Heart left ventricle (tissue), 16 donors: ENCODE data around the gene PIK3R1. TPM values are rescaled to one million over a fixed set of nuclear protein-coding genes. Genes with fewer than 3 reads are reported as not detected.

Source experiments
- ATAC-seq, 4 donors: fragments of 200-7000 bp; cut with Tn5 transposase; one replicate each; pipeline ENCODE4 v1.9.1; 2020 to 2022; ENCODE audit warnings: moderate library complexity in 4 of 4, mild to moderate bottlenecking in 3 of 4, moderate number of reproducible peaks in 1 of 4
- DNase-seq, 5 donors: peaks; one replicate each; pipeline ENCODE4 v3.0.0-alpha.2; 2020
- H3K27ac ChIP-seq, 12 donors: fragments of 200-600 bp; sonication (generic) in 4 of 12; one replicate each; pipeline versions ENCODE4 v1.5.0 to v1.8.0; 2016 to 2022; ENCODE audit warnings: mild to moderate bottlenecking in 2 of 12
- H3K27me3 ChIP-seq, 9 donors: fragments of 200-600 bp; sonication (generic) in 2 of 9; one replicate each; pipeline versions ENCODE4 v1.5.1 to v1.8.0; 2016 to 2022; ENCODE audit warnings: mild to moderate bottlenecking in 3 of 9
- H3K36me3 ChIP-seq, 9 donors: fragments of 200-600 bp; sonication (generic) in 2 of 9; one replicate each; pipeline versions ENCODE4 v1.5.0 to v1.8.0; 2018 to 2022; ENCODE audit warnings: mild to moderate bottlenecking in 2 of 9
- H3K4me1 ChIP-seq, 12 donors: fragments of 200-600 bp; sonication (generic) in 4 of 12; one replicate each; pipeline versions ENCODE4 v1.5.0 to v1.8.0; 2016 to 2022; ENCODE audit warnings: mild to moderate bottlenecking in 3 of 12
- H3K4me3 ChIP-seq, 12 donors: fragments of 200-600 bp; sonication (generic) in 4 of 12; one replicate each; pipeline versions ENCODE4 v1.5.0 to v1.8.0; 2017 to 2022; ENCODE audit warnings: mild to moderate bottlenecking in 9 of 12, moderate library complexity in 4 of 12
- H3K9me3 ChIP-seq, 12 donors: fragments of 200-600 bp; sonication (generic) in 4 of 12; one replicate each; pipeline versions ENCODE4 v1.5.0 to v1.8.0; 2016 to 2022; ENCODE audit warnings: mild to moderate bottlenecking in 1 of 12
- CTCF ChIP-seq, 12 donors: fragments of 200-600 bp; sonication (generic) in 4 of 12; IDR thresholded peaks; one replicate each; pipeline versions ENCODE4 v1.5.0 to v1.8.0; 2018 to 2022; ENCODE audit warnings: antibody characterized with exemption in 12 of 12, mild to moderate bottlenecking in 5 of 12
- POLR2A ChIP-seq, 2 donors: fragments of 450-650 bp; IDR thresholded peaks; one replicate each; pipeline ENCODE4 v1.6.1; 2017; ENCODE audit warnings: antibody characterized with exemption in 2 of 2, mild to moderate bottlenecking in 2 of 2, moderate library complexity in 2 of 2
- WGBS, 4 donors: extraction: QIAGEN DNeasy Blood & Tissue Kit in 2 of 4; methylation state at CpG; one replicate each; pipeline versions ENCODE4 v1.1.5 to v1.1.7; 2013 to 2018; 5-methylcytosine and 5-hydroxymethylcytosine counted together
- intact Hi-C, 10 donors: fragments of 100-400 bp; cut with DNase I; formaldehyde crosslinking; loops; one replicate each; pipeline versions ENCODE4 v1.11.1 to v1.14.2; 2022
- polyA plus RNA-seq, 2 donors: library from polyadenylated mRNA; stranded (reverse); fragments of 200-250 nt; gene quantifications; one replicate each; pipeline ENCODE4 v1.2.3, GENCODE V29; 2013
- total RNA-seq, 9 donors: library from RNA; depleted of rRNA in 2 of 9; stranded (reverse); fragments of >200 nt in 2 of 9; fragmentation: NEBNext Ultra II Directional in 3 of 9; extraction: Animal tissue kit (Norgen Biotek cat#: 25700) in 3 of 9; gene quantifications; one replicate each; pipeline versions ENCODE4 v1.1.0 to v1.2.4, GENCODE V29; 2016 to 2023
- donor health status: ischemic (EF 13 %, LVEDD 7.1; RV severe dilation, severe dysfunction).
- donor health status: healthy with polysubstance abuse.
- donor health status: DM: no; HTN: yes; CAD: no.
- donor health status: DM: no; HTN: no; CAD: no.
- donor health status: ischemic (EF 25% LVEDD 6.9; RV normal size, moderate dysfunction).
- donor health status: ischemic (EF 25% LVEDD 5.7; RV mildly dilated, moderate dysfunction).
- donor health status: healthy.
- donor health status: DM: yes; HTN: yes; CAD: no.
- donor health status: ischemic (EF 35%, LVEDD 5.7; RV mildly dilated, moderate dysfunction).
- donor health status: nonischemic (EF 11% LVEDD 7.7; RV severe dilation, severe dysfunction).
- donor health status: DM: yes; HTN: yes; CAD: no.
- donor health status: PGD.
- donor health status: ischemic (EF 29% LVEDD 5.4; RV normal size, mild dysfunction).
- donor health status: nonischemic (EF 23%, LVEDD 6.1; RV moderate dilation, normal function).

PIK3R1 gene
- total and polyA plus RNA-seq, 11 donors = 16.3 to 221 (median 102) TPM

GRCh38 chr5:68306361-68307014 is 90.9 kb downstream of the PIK3R1 start:
- ATAC-seq (no peak), DNase-seq (no peak)
- peaks cover 0 to 12% (median 2%) of the 10 kb centered on the region in 12 donors for H3K4me1 ChIP-seq
- no peak overlapping the region for H3K27ac ChIP-seq
- TF ChIP-seq CTCF (IDR thresholded peaks at IDR 0.05) (no peak), POLR2A (IDR thresholded peaks at IDR 0.05) (no peak)
- no peak overlapping the region for H3K4me3 ChIP-seq
- intact Hi-C loops = no loop called here
- peaks cover 0 to 4% (median 0%) of the 10 kb centered on the region in 12 donors for H3K9me3 ChIP-seq
- WGBS, 4 donors = 68 to 79% (median 74%) methylated on average over 7 of the region's 7 CpGs
- peaks cover 0 to 8% (median 0%) of the 10 kb centered on the region in 9 donors for H3K36me3 ChIP-seq
- H3K27me3 ChIP-seq = no peaks in the 10 kb centered on the region

GRCh38 chr5:68313336-68313735 is 97.8 kb downstream of the PIK3R1 start:
- peaks cover 0 to 4% (median 0%) of the 10 kb centered on the region in 12 donors for H3K9me3 ChIP-seq

DNA sequence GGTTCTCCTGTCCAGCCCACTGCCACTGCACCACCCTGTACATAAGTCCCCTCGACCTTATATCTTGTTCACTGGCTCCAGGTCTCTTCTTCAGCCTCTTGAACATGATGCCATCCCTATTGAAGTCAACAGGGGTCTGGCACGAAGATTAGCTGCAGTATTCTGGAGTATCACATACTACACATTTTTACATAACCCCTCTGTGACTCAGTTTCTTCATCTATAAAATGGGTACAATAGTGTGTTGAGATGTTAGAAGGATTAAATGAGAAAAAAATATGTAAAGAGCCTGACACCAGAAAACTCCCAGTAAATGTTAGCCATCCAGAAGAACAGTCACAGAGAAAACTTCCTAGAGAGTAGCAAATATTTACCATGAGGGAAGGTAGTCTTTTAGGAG is 98.9 kb downstream of the PIK3R1 start:
- Histone ChIP-seq H3K36me3 (no peaks in the 10 kb centered on the region), H3K27ac (no peak overlapping the region), H3K27me3 (no peaks in the 10 kb centered on the region), H3K4me3 (no peak overlapping the region), H3K4me1 (peaks cover 0 to 5% (median 0%) of the 10 kb centered on the region in 12 donors), H3K9me3 (peaks cover 0 to 4% (median 0%) of the 10 kb centered on the region in 12 donors)
- no peak for TF ChIP-seq CTCF (IDR thresholded peaks at IDR 0.05)
- TF ChIP-seq POLR2A (IDR thresholded peaks at IDR 0.05) = no peak
- no peak for DNase-seq
- intact Hi-C loops = no loop called here
- no peak for ATAC-seq
- WGBS, 4 donors = 82 to 87% (median 84%) methylated on average over 2 of the region's 2 CpGs

More at GRCh38 chr5:68313336-68313735, 97.8 kb downstream of the PIK3R1 start:
- peaks cover 0 to 5% (median 0%) of the 10 kb centered on the region in 12 donors for H3K4me1 ChIP-seq
- WGBS, 4 donors = 45 to 91% (median 65%) methylated on average over 2 of the region's 2 CpGs
- H3K4me3 ChIP-seq = no peak overlapping the region
- no peak overlapping the region for H3K27ac ChIP-seq
- TF ChIP-seq CTCF (IDR thresholded peaks at IDR 0.05) = no peak
- no peaks in the 10 kb centered on the region for H3K36me3 ChIP-seq
- intact Hi-C loops = no loop called here
- ATAC-seq (no peak), DNase-seq (no peak)
- H3K27me3 ChIP-seq = no peaks in the 10 kb centered on the region

DNA sequence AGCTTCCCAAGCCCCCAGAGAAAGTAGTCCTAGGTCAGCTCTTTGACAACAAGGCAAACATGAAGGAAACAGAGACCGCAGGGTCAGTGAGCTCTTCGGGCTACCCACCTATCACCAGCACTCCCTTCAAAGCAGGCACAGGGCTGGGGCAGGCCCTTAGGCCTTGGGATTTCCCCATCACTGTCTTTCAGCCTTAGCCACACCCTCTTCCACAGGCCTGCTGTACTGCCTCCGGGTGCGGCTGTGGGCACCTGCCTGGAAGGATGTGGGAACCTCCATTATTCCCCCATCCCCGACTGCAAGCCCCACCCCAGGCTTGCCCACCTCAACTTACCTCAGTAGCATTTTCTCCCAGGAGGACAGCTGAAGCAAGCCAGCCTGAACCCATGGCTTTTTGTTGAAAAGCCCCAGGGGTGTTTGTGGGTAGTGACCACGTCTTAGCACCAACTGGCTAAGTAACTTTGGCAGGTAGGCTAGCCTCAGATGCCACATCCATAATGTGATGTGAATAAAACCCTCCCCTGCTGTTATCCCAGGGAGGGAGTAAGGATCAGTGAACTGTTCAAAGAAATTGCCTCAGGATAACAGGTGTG is 100.2 kb downstream of the PIK3R1 start:
- Histone ChIP-seq H3K4me3 (no peak overlapping the region), H3K27ac (no peak overlapping the region), H3K27me3 (peaks cover 0 to 2% (median 0%) of the 10 kb centered on the region in 9 donors), H3K36me3 (no peaks in the 10 kb centered on the region), H3K9me3 (peaks cover 0 to 4% (median 0%) of the 10 kb centered on the region in 12 donors), H3K4me1 (peaks cover 0 to 5% (median 0%) of the 10 kb centered on the region in 12 donors)
- ATAC-seq (no peak), DNase-seq (no peak)
- 74 to 85% (median 83%) methylated on average over 6 of the region's 6 CpGs for WGBS, 4 donors
- no peak for TF ChIP-seq POLR2A (IDR thresholded peaks at IDR 0.05)
- TF ChIP-seq CTCF (IDR thresholded peaks at IDR 0.05) = no peak
- intact Hi-C loops = no loop called here
